Measurements from ENCODE around the gene UFL1.

DNA sequence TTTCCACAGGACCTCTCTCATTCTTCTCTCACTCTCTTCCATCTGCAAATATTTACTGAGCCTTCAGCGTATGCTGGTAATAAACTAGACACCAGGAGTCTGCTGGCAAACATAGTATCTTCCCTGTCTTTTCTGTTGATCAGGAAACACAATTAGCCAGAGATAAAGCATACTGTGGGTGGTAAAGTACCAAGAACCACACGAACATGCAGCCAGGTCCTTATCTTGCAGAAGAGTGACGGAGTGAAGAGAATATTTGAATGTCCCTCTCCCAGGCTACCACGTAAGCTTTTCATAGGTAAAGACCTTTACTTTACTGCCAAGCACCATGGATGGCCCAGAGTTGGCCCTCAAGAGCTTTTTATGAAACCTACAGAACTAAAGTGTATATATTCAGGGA is 54.6 kb downstream of the UFL1 start:
- no peak for TF ChIP-seq CTCF (IDR thresholded peaks at IDR 0.05; ENCODE audit: low read depth, low read length)
- TF ChIP-seq EZH2phosphoT487 (IDR thresholded peaks at IDR 0.05; ENCODE audit: low read depth): no peak

Data from OCI-LY3 (cell line).